H4 (cell line): ENCODE data around the gene PHF21A. TPM values are rescaled to one million over a fixed set of nuclear protein-coding genes. Genes with fewer than 3 reads are reported as not detected.
A peak's percentile ranks its signal among the peaks of the same experiment; 100 is the strongest.
"Not testable (repeated sequence)": the region's sequence is repeated elsewhere in the genome, so short reads cannot be mapped to it uniquely, and the experiment has no call there.

Source experiments
- DNase-seq: peaks from one replicate; pipeline ENCODE4 v3.0.0-alpha.2; 2015; ENCODE audit warnings: low spot score
- total RNA-seq: library from RNA; depleted of rRNA; stranded (reverse); fragments of >200 nt; shearing (Covaris generic); gene quantifications from 2 replicates; pipeline ENCODE4 v1.2.3, GENCODE V29; 2014

PHF21A gene
- total RNA-seq, 1 experiment from 2014 or later, result 8.0 TPM

DNA sequence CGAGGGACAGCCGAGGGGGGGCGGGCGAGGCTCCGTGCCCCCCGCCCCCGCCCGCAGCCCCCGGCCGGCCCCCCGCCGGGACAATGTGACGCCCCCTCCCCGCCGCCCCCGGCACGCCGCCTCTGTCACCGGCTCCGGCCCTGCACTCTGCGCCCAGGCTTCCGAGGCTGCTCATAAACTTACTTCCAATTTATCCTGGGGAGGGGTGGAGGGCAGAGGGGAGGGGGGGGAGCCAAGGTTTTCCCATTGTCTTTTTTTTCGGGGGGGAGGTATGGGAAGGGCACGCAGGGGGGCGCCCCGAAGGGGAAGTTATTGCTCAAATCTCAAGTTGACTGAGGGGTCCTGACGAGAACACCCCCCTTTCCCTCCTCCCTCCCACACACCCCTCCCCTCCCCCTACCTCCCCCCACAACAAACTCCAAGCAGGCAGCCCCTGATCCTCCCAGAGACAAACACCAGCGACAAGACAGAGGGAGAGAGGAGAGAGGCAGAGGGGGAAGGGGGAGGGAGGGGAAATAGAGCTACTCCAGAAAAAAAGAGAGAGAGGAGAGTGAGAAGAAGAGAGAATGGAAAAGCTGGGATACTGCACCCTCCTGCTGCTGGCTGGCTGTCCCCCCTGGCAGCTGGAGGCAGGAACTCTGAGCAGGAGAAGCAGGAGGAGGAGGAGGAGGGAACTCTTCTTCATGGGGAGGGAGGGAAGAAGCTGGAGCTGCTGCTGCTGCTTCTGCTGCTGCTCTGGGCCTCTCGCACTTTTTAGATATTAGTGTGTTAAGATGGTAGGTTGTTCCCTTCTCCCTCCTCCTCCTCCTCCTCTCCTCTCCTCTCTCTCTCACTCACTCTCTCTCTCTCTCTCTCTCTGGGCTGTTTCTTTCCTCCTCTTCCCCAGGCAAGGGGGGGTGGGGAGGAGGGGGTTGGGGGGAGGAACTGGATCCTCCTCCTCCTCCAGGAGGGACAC, 631 bp downstream of the PHF21A start:
- DNase-seq, result peak; percentile 88

DNA sequence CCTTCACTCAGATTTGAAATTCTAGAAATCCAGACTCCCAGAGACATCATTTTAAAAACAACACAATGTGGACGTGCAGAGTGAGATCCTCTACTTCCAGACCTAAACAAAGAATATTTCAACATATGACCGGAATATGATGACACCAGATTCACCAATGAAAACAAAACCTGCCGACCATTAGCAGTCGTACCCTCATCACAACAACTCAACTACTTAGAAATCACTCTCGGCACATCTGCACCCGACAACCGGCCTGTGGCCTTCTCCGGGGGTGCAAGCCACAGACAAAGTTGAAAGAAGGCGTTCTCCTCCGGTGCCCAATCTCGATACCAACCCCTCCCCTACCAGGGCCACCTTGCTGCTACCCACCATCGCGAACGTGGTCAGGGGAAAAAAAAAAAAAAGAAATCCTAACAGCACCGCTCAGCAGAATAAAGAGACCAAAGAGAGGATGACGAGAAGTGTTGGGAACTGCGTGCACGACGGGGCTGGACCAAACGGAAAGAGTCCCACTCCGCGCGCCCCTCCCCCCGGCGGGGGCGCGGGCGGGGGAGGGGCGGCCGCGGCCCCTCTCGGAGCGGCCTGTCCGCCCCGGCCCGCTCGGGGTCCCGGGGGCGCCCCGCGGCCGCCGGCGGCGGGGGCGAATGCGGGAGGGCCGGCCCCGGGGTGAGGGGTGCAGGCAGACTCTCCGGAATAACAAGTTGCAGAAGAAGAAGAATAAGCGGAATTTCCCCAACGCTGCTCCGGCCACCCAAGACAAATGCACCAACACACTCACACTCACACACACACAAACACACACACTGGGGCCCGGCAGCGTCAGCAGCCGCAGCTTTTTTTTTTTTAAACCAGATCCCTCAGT, 1.7 kb downstream of the PHF21A start:
- DNase-seq, result peak; percentile 69

DNA sequence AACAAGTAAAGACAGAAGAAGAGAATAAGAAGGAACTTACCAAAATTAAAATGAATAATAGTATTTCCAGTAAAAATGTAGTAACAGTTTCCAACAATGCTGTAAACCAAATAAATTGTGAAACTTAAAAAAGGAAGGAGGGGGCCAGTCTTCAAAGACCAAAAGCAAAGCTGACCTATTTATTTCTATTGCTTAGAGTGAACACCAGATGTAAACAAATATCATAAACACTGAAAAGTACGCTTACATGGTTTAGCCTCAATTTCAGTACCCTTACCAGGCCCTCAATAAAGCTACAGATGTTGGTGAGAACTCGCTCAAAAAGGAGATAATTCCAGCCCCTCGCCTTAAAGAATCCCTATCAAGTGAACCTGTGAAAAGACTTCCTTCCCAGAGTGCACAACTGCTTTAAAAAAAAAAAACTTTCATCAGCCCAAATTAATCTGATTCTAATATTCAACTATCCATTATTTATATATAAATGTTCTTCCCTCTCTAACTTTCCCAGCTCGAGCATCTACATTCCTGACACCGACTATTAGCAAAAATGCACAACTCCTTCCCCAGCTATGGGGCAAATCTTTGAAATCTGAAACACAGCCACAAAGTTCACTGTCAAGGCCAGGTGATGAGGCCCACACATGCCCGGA, 2.4 kb downstream of the PHF21A start:
- no peak for DNase-seq

DNA sequence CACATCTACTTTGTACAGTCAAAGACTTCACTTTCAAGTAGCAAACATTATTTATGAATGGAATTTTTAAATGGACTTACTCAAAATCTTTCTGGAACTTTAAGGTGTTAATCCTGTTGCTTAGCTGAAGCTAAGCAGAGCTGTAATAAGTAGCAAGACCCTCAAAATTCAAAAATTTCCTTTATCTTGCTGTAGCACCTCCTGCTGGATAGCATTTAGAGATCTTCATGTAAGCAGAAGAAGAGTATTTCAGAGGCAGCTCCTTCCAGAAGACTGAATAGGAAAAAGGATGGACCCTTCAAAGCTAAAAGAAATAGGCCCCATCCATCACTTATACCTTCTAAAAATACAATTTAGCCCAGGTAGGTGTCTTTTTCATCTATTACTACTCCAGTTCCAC, 3.4 kb downstream of the PHF21A start:
- no peak for DNase-seq

DNA sequence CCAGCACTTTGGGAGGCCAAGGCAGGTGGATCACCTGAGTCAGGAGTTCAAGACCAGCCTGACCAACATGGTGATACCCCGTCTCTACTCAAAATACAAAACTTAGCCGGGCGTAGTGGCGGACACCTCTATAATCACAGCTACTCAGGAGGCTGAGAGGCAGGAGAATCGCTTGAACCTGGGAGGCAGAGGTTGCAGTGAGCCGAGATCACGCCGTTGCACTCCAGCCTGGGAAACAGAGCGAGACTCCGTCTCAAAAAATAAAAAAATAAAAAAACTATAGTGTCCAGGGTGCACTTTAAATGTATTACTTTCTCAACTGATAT, 4.6 kb downstream of the PHF21A start:
- not testable (repeated sequence) for DNase-seq

DNA sequence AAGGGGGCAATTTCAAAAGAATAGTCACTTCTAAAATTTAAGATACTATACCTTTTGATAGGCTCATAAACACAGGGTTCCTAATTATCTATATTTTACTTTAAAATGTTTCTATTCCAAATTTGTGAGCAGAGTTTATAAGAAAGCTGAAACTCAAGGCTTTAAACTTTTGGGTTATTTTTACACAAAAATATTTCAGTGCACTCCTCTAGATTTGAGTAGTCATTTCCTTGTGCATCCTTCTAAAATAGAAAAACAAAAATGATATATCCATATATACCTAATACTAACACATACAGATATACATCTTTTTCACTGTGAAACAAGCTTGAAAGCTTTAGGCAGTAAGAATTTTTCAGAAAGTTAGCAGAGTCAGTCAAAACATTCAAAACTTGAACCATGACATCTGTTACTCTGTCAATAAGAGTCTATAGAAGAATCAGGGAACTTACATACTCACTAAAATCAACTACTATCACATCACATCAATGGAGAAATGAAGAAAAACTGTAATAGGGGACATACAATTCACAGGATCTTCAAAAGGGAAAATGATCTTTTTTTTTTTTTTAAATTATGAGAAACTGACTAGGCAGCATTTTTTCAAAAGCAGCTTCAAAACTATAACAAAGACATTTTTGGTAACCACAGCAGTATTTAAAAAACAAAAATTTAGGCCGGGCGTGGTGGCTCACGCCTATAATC, 5.1 kb downstream of the PHF21A start:
- no peak for DNase-seq

DNA sequence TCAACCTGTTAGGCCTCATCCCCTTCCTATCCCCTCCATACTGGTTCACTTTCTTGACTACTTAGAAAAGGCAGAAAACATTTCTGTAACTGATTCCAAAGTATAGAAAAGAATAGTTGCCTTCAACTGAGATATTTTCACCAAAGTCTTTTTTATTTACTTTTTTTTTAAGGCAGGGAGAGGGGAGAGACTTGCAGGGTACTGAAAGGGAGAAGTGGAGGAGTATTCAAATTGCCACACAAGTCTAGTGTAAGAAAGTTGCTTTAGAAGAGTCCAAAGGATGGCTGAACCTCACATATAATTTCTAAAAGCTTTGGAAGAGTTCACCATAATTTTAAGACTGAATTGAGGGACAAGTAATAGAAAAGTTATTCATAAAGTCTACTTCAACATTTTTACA, 6.3 kb downstream of the PHF21A start:
- DNase-seq, result no peak

DNA sequence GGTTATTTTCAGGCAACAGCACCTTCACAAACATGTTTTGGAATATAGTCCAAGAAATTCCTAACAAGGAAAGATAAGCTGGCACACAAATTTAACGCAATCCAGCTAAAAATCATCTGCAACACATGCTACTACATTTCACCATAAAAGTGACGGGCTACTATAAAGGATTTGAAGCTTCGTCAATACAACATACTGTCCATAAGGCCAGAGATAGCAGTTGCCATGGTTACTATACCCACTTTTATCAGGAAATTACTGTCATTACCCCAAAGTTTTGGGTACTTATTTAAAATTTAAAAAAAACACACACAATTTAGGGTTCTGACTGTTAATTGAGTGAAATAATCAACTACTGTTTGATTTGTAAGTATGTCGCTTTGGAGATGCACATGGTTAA, 6.9 kb downstream of the PHF21A start:
- DNase-seq, result no peak

DNA sequence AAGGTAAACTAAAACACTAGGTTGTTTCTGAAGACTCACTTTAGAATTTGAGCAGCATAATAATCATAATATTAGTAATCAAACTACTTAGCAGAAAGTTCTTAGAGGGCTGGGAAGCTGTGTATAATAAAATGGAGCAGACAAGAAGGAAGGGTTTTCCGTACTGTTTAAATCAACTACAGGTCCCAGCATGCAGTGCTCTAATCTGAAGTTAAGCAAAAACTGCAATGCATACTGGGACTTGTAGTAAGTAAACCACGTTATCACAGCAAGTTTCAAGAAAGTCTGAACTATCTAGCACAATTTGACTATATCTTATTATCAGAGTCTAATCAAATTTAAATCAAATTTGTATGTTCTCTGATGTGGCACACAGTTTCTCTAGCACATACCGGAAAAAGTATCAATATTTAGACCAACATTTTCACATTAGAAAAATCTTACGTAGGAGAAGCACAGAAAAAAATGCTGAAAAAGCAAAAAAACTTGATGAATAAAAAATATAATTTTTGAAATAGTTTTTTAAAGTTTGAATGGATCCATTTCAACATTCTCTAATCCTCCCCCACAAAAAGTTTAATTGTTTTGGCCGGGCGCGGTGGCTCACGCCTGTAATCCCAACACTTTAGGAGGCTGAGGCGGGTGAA, 8.2 kb downstream of the PHF21A start:
- peak; percentile 74 for DNase-seq

DNA sequence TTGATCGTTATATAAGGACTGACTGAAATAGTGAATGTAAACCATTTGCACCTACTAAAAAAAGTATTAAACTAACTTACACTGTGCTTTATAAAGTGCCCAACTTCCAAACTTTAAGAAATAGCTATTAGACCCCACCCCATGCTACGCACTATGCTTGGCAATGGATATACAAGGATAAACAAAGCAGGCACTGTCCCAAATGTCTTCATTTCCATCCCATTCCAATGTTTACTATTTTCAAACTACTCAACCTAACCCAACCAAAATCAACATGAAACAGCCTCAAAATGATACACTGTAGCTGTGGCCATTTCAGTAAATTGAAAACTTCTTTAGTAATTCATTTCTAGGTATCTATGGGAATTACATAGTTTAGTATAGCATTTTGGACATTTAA, 12.5 kb downstream of the PHF21A start:
- DNase-seq, result no peak

DNA sequence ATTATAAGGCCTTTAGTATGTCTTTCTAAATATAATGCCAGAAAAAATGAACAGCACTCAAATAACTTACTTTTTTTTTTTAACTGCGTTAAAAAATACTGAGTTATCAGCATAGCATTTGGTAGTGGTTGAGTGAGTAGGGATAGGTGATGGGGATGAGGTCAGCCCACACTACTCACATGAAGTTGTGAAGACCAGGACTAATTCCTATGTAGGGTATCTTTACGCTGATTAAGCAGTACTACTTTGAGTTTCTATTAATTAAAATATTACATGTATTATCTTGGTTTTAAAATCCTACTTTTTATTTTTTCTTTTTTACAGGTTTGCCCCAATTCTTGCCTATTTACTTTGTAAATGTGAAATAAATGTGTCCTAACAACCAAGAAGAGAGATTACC, 13.5 kb downstream of the PHF21A start:
- no peak for DNase-seq

DNA sequence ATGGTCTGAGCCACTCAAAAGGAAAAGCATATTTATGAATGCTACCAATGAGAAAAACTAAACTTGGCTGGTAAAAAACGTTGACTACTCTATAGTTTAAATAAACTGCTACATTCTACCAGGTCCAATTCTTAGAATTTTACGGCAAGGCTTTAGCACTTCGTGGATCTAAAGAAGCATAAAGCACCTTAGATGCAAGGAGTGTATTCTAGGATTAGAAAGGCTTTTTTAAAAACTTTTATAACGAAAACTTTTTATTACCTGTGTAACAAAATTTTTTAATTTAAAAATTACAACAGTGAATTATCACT, 13.9 kb downstream of the PHF21A start:
- no peak for DNase-seq

DNA sequence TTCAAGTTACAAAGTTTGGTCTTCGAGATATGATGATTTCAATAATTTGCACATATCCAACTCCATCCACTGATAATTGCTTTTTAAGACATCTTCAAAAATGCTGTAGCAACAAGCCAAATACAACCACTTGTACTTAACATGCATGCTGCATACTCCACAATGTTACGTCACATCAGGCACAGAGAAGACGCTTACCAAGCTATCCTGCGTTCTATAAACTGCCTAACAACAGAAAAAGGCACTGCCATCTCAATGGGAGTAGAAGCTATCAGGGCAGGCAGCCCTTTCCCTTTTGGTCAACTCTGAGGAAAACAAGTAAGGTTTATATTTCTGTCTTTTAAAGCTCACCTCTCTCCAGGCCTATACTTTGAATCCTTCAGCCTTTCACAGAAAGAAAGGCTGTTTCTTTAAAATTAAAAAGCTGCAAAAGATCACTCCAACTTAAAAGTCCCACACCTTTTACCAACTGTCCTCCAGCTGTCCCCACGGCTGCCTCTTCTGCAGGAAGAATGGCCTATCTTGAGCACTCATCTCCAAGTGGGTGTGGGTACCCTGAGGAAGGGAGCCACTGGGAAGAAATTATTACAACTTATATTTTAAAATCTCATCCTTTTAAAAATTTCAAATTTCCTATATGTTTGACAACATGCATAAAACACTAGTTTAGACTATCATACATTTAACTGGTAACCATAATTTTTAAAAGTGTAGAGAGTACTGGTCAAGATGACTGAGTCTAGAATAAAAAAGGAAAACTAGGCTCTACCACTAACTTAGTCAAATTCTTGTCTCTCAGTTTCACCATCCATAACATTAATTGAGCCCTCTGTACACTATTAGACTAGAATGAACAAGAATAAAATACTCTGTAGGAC, 14.5 kb downstream of the PHF21A start:
- DNase-seq, result no peak

DNA sequence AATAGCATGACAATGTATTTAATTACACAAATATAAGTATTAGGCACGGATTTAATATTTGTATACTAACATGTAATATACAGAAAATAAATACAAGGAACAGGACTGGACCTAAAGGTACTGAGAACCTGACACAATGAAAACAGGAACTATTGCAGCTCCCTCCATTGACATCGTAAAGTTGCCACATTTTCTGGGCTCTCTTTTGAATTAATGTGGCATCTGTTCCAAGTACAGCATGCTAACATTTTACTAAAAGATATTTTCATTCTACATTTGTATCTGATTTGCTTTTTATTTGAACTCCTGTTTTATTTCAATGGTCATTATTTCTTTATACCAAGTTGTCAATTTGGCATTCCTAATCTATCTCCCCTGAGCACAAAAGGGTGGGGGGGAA, 15.3 kb downstream of the PHF21A start:
- DNase-seq, result no peak

DNA sequence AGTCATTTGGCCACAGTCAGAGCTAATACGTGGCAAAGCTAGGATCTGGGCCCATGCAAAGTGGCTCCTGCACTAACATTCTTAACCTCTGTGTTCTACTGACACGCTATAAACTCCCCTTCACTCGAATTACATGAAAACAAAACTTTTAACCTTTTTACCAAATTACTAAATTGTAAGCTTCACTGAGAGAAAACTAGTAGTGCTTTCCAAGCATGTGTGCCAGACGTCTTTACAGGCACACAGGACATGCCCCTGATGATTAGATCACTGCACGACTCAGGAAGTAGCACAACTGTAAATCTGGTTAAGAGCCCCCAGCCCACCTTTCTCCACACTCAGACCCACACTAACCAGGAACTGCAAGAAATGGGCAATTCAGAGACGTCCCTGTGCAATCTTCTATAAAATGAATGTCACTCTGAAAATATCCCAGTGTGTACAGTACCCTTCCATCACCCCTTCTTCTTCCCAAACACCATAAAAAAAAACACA, 16.1 kb downstream of the PHF21A start:
- DNase-seq, result no peak

DNA sequence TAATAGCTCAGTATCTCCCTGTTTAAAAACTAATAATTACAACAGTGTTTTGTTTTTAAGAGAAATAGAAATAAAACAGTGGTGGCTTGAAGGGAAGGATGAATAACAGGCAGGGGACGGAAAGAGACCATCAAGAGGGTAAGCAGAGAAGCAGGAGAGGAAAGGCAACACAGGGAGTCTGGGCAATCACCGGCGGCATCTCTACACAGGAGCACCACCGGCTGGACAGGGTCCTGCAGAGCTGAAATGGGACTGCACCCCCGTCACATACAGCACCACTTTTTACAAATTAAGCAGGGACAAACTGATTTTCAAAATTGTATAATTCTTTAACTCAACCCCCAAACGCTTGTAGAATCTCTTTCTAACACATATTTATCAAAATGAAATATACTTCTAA, 18.4 kb downstream of the PHF21A start:
- DNase-seq, result no peak

DNA sequence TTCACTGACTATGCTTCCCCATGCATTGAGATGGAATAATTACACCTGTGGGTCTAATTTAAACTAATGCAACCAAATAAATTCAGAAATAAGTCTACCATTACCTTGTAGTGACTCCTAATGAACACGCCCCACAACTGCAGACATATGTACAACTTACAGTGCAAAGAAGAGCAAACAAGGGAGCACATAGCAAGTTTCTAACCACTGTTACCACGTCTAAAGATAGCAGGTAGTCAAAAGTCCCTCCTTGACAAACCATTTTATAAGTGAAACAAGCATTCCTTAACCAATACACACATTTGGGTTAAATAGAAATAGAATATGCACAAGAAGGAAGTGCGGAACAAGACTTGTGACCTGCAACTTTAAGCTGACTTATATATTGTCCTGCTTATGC, 20.6 kb downstream of the PHF21A start:
- DNase-seq, result no peak

DNA sequence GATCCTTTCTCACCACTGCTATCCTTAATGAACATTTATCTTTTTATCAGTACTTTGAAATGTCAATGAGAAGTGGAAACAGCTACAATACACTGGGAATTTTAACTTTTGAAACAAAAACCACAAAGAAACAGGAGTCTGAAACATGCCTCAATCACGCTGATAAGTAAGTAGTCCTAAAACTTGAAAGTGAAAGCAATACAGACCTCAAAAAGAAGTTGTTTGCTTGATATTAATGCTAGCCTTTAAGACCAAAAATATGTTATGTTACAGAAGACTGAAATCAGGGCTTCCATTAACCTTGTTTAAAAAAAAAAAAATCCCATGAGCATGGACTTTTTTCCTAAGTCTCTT, 21.3 kb downstream of the PHF21A start:
- peak; percentile 23 for DNase-seq

DNA sequence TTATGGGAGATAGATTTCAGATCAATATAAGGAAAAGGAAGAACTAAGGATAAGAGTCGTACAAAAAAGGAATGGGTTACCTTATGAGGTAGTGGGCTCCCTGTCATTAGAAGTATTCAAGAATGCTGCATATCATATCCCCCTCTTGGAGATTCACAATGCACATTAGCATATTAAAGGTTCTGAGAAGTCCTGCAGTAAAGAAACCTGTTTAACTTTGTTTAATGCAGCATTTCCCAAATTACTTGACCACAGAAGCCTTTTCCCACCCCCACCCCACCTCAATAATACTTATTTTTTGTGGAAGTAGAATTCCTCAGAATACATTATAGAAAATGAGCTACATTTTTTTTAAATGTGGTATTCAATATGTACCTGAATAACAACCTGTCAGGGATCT, 30.9 kb downstream of the PHF21A start:
- no peak for DNase-seq

DNA sequence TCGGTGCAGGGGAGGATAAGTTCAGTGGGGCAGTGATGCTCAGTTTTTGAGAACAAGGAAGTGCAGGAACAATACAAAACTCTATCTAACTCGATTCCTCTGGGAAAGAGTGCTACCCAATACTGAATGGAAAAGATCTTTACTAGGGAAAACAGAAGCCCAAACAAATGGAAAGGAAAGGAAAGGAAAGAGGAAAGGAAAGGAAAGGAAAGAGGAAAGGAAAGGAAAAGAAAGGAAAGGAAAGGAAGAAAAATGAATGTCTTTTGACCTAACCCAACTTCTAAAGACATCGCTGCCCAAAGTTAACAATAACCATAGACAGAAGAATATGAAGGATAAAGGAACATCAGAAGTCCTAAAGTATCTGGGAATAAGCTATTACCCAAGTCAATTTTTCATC, 41.6 kb downstream of the PHF21A start:
- no peak for DNase-seq
